HepG2 (cell line): ENCODE data around the gene XPC. TPM values are rescaled to one million over a fixed set of nuclear protein-coding genes. Genes with fewer than 3 reads are reported as not detected.

Source experiments
- ATAC-seq: fragments of 200-7000 bp; cut with Tn5 transposase; 3 replicates; pipeline ENCODE4 v1.9.1; 2020; ENCODE audit warnings: mild to moderate bottlenecking, moderate library complexity
- BruUV-seq: library from RNA; stranded (reverse); fragments of 400-500 nt; replicated peaks from 2 replicates; lab custom pipeline; 2021; lab: Mats Ljungman, UMichigan
- CTCF ChIA-PET: fragments of 300-600 bp; formaldehyde crosslinking; extraction: SDS; loops from one replicate; lab custom pipeline; 2021; ENCODE audit warnings: low total read pairs, inconsistent platforms, low intra/inter-chr PET ratio; lab: Yijun Ruan, JAX
- POLR2A ChIA-PET: fragments of 350-600 bp; sonication (Branson Sonifier 250); formaldehyde crosslinking; loops from one replicate; lab custom pipeline; 2020; ENCODE audit warnings: antibody characterized with exemption, inconsistent platforms; lab: Yijun Ruan, JAX
- DNase-seq: peaks from one replicate; pipeline ENCODE4 v3.0.0-alpha.2; 2015; ENCODE audit warnings: low spot score
- FAIRE-seq: peaks from 3 replicates; lab custom pipeline; 2011; peaks lifted over from hg19 to GRCh38; lab: Jason Lieb, UNC
- H2AFZ ChIP-seq: one replicate; pipeline ENCODE4 v1.6.1; 2011; ENCODE audit warnings: low read length, inconsistent platforms
- H3K27ac ChIP-seq: fragments of 300-600 bp; 3 replicates; pipeline ENCODE4 v1.8.0; 2011; ENCODE audit warnings: mixed run types, mild to moderate bottlenecking, mixed read lengths, low read length, inconsistent platforms; ENCODE audit not compliant: insufficient read depth; ENCODE audit errors: extremely low read length
- H3K27me3 ChIP-seq, 2 experiments: fragments of 200-600 bp in 1 of 2; 2 replicates in 1 of 2; 3 replicates in 1 of 2; pipeline versions ENCODE4 v1.6.0 to v1.8.0; 2011; ENCODE audit warnings: low read length in 2 of 2, mild to moderate bottlenecking in 2 of 2, moderate library complexity in 2 of 2, inconsistent platforms in 1 of 2; ENCODE audit not compliant: insufficient read depth in 2 of 2, control insufficient read depth in 1 of 2
- H3K36me3 ChIP-seq, 2 experiments: fragments of 200-600 bp in 1 of 2; replicated peaks in 1 of 2; 2 replicates in 1 of 2; 3 replicates in 1 of 2; pipeline versions ENCODE4 v1.5.1 to v1.8.0; 2011; ENCODE audit warnings: low read length in 2 of 2, inconsistent platforms in 1 of 2; ENCODE audit not compliant: insufficient read depth in 2 of 2, control insufficient read depth in 1 of 2
- H3K4me1 ChIP-seq: 2 replicates; pipeline ENCODE4 v1.5.1; 2012; ENCODE audit warnings: low read length, inconsistent platforms; ENCODE audit not compliant: insufficient read depth
- H3K4me2 ChIP-seq: 2 replicates; pipeline ENCODE4 v1.6.0; 2011; ENCODE audit warnings: low read depth, low read length, inconsistent platforms
- H3K4me3 ChIP-seq, 3 experiments: fragments of 200-600 bp in 1 of 3; sonication (generic), shearing (Covaris generic) in 1 of 3; replicated peaks in 1 of 3; 2 replicates each; pipeline ENCODE4 v1.5.1; 2011 to 2016; ENCODE audit warnings: low read length in 3 of 3, inconsistent platforms in 2 of 3, low read depth in 2 of 3, mild to moderate bottlenecking in 2 of 3, control low read depth in 1 of 3, mixed read lengths in 1 of 3; ENCODE audit not compliant: insufficient read depth in 1 of 3
- H3K79me2 ChIP-seq: one replicate; pipeline ENCODE4 v1.6.1; 2011; ENCODE audit warnings: low read length, inconsistent platforms; ENCODE audit not compliant: insufficient read depth
- H3K9ac ChIP-seq: 2 replicates; pipeline ENCODE4 v1.6.0; 2011; ENCODE audit warnings: mild to moderate bottlenecking, low read depth, low read length, inconsistent platforms; ENCODE audit not compliant: insufficient read depth
- H3K9me3 ChIP-seq: 2 replicates; pipeline ENCODE4 v1.5.1; 2012; ENCODE audit warnings: mild to moderate bottlenecking, low read length
- H4K20me1 ChIP-seq: 2 replicates; pipeline ENCODE4 v1.6.0; 2011; ENCODE audit warnings: inconsistent platforms, mild to moderate bottlenecking, low read length, moderate library complexity; ENCODE audit not compliant: insufficient read depth
- ETV5 ChIP-seq: IDR thresholded peaks from 2 replicates; pipeline ENCODE4 v1.6.1; 2018; ENCODE audit warnings: missing biosample characterization, missing genetic modification reagents, inconsistent platforms, borderline replicate concordance
- GTF2F1 ChIP-seq: fragments of 150-350 bp; IDR thresholded peaks from 2 replicates; pipeline ENCODE4 v1.6.1; 2014; ENCODE audit warnings: low read length
- MBD4 ChIP-seq: IDR thresholded peaks from 2 replicates; pipeline ENCODE4 v1.6.1; 2012; ENCODE audit warnings: low read length, inconsistent platforms, borderline replicate concordance
- SMAD3 ChIP-seq: sonication (generic); formaldehyde crosslinking; IDR thresholded peaks from 2 replicates; pipeline ENCODE4 v1.4.0; 2020; ENCODE audit warnings: missing genetic modification reagents
- SRSF1 ChIP-seq: fragments of 200-400 bp; formaldehyde crosslinking; optimal IDR thresholded peaks from 2 replicates; pipeline ENCODE3; 2017; ENCODE audit warnings: mild to moderate bottlenecking, low read depth, low read length, moderate library complexity
- TBP ChIP-seq: sonication (generic); formaldehyde crosslinking; IDR thresholded peaks from 2 replicates; pipeline ENCODE4 v1.5.0; 2020; ENCODE audit warnings: missing genetic modification reagents
- TBX2 ChIP-seq: sonication (generic); formaldehyde crosslinking; IDR thresholded peaks from 2 replicates; pipeline ENCODE4 v1.5.0; 2020; ENCODE audit warnings: missing genetic modification reagents, mild to moderate bottlenecking, borderline replicate concordance
- TCF12 ChIP-seq, 2 experiments: fragments of 450-650 bp in 1 of 2; sonication (generic) in 1 of 2; formaldehyde crosslinking in 1 of 2; IDR thresholded peaks; 2 replicates each; pipeline versions ENCODE4 v1.6.1 to v1.8.0; 2017 to 2022; ENCODE audit warnings: antibody characterized with exemption in 1 of 2, mild to moderate bottlenecking in 1 of 2, missing genetic modification reagents in 1 of 2, moderate library complexity in 1 of 2
- THRA ChIP-seq: sonication (generic); formaldehyde crosslinking; IDR thresholded peaks from 2 replicates; pipeline ENCODE4 v1.4.0; 2020; ENCODE audit warnings: missing genetic modification reagents, borderline replicate concordance
- ZNF605 ChIP-seq: sonication (generic); formaldehyde crosslinking; IDR thresholded peaks from 2 replicates; pipeline ENCODE4 v1.8.0; 2022; ENCODE audit warnings: mild to moderate bottlenecking, missing genetic modification reagents
- ZNF746 ChIP-seq: sonication (generic); formaldehyde crosslinking; IDR thresholded peaks from 2 replicates; pipeline ENCODE4 v1.8.0; 2022; ENCODE audit warnings: mild to moderate bottlenecking, missing genetic modification reagents
- ZNF773 ChIP-seq: sonication (generic); formaldehyde crosslinking; IDR thresholded peaks from 2 replicates; pipeline ENCODE4 v1.4.0; 2020; ENCODE audit warnings: missing genetic modification reagents, borderline replicate concordance
- WGBS: methylation state at CpG from one replicate; pipeline ENCODE4 v1.1.6; 2017; ENCODE audit warnings: low lambda C conversion rate; 5-methylcytosine and 5-hydroxymethylcytosine counted together
- in situ Hi-C: cut with HindIII; loops from 2 replicates; pipeline ENCODE4 v1.10.0; 2017; ENCODE audit warnings: low pct_unique_long_range_greater_than_20kb; ENCODE audit not compliant: extremely low pct_ligation_motif_present
- intact Hi-C: fragments of 100-400 bp; cut with micrococcal nuclease; formaldehyde crosslinking; loops from one replicate; pipeline ENCODE4 v1.10.0; 2022; ENCODE audit not compliant: unreplicated experiment
- polyA plus RNA-seq, 8 experiments: library from polyadenylated mRNA; depleted of rRNA in 3 of 8; stranded (reverse) in 7 of 8; unstranded in 1 of 8; fragments of >200 nt; fragmentation: Illumina TruSeq in 4 of 8; extraction: Trizol in 4 of 8; gene quantifications; 2 replicates each; pipeline versions ENCODE4 v1.2.1 to v1.2.3, GENCODE V29; 2011 to 2016; ENCODE audit warnings: low read depth in 4 of 8, missing spikeins in 1 of 8, mixed read lengths in 1 of 8; ENCODE audit not compliant: insufficient read depth in 1 of 8
- total RNA-seq, 5 experiments: library from RNA; depleted of rRNA; stranded (reverse); fragments of >200 nt; fragmentation: Illumina TruSeq; extraction: Trizol; gene quantifications; 2 replicates each; pipeline ENCODE4 v1.2.3, GENCODE V29; 2016; ENCODE audit warnings: low read depth in 1 of 5

Gene XPC
- total and polyA plus RNA-seq, 2 of the 13 experiments (the other 11 are each of a cell fraction or from before 2014, with no cell fraction given), result 9.4 to 24.1 TPM

DNA sequence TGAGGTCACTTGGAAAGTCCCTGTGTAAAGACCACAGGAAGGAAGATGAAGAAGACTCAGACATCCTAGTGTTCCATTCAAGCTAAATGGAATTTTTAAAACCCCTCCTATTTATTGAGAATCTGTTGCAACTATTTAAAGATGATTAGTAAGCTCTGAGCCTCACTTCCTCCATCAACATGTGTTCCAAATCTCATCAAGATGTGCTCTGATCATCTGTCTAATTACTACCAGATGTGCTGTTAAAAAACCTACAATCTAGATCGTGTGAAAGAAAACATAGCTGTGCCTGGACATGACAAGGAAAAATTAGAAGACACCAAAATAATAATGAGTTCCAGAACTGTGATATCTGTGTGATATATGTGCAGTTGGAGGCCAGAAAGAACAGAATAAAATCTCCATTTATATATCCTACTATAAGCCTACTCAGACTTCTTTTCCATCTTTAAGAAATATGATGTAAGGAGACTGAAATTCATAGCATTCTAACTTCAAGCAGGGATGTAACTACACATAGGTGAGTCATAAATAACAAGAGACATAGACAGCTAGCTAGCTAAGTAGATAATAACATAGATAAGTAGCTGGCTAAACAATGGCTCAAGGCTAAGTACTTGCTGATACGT, 7.8 kb downstream of the XPC start:
- H3K27ac ChIP-seq, result no peak overlapping the region
- intact Hi-C loops, result no loop called here

More for the DNA sequence above, 7.8 kb downstream of the XPC start:
- no peak overlapping the region for H3K9ac ChIP-seq
- 97% methylated on average over 2 of the region's 2 CpGs for WGBS
- no peaks in the 10 kb centered on the region for H3K9me3 ChIP-seq
- BruUV-seq, result no TSS peak
- ATAC-seq (no peak), FAIRE-seq (no peak), DNase-seq (no peak)
- H3K27me3 ChIP-seq, result no peaks in the 10 kb centered on the region
- POLR2A ChIA-PET, result interaction anchor here (2.6 kb wide), 1 partner anchor 8 kb away, joined by 11 read pairs; the partner anchor contains the start of genes LSM3 and XPC
- no peak overlapping the region for H3K4me3 ChIP-seq
- no peak overlapping the region for H2AFZ ChIP-seq
- peaks cover 16% of the 10 kb centered on the region for H3K79me2 ChIP-seq
- CTCF ChIA-PET, result no interaction called here
- peaks cover 19 to 74% of the 10 kb centered on the region in 2 experiments for H3K36me3 ChIP-seq
- H4K20me1 ChIP-seq, result no peaks in the 10 kb centered on the region
- H3K4me1 ChIP-seq, result peaks cover 16% of the 10 kb centered on the region
- TF ChIP-seq TBP (CRISPR knock-in tag) (no peak), ETV5 (CRISPR knock-in tag) (no peak), TCF12 (IDR thresholded peaks at IDR 0.05) (no peak), TCF12 (CRISPR knock-in tag; IDR thresholded peaks at IDR 0.05) (no peak), GTF2F1 (no peak), THRA (CRISPR knock-in tag) (no peak), TBX2 (CRISPR knock-in tag) (no peak), ZNF773 (CRISPR knock-in tag) (no peak), SRSF1 (no peak), ZNF746 (CRISPR knock-in tag) (no peak), MBD4 (no peak), SMAD3 (CRISPR knock-in tag) (no peak), ZNF605 (CRISPR knock-in tag) (no peak)
- no peak overlapping the region for H3K4me2 ChIP-seq
- in situ Hi-C loops, result no loop called here
